Measurements from ENCODE around the gene KLHL36.
"Not testable (repeated sequence)": the region's sequence is repeated elsewhere in the genome, so short reads cannot be mapped to it uniquely, and the experiment has no call there.

The KLHL36 gene

DNA sequence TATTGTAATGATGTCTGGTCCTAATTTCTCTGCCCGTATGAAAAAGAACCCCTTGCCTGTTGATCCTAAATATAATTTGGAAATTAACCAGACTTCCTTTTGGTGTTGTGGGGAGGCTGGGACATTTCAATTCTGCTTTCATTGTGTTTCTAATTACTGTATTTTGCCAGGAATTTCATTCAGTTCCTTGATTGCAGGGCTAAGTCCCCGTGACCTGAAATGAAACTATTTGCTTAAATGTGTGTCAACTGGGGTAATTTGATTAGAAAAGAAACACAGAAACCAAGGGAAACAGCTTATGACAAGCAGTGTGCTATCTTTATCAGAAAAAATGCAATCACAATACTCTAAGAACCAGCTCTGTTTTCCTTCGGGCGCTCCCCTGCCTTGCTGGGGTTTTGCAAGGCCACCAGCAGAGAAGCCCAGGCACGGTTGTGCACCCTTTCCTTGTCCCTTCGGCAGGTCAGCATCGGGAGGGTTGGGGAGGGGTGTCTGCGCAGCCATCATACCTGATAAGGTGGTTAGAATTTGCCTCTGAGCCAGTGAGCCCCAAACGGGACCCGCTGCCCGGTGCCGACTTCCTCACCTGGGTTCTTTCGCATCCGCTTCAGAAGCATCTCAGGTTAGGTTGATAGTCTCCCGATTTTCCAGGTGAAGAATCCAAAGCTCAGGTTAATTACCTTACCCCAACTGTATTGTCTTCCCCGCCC, 19.4 kb downstream of the KLHL36 start:
- in situ Hi-C loops (cut with HindIII; ENCODE audit: low sequenced_read_pairs), result no loop called here

DNA sequence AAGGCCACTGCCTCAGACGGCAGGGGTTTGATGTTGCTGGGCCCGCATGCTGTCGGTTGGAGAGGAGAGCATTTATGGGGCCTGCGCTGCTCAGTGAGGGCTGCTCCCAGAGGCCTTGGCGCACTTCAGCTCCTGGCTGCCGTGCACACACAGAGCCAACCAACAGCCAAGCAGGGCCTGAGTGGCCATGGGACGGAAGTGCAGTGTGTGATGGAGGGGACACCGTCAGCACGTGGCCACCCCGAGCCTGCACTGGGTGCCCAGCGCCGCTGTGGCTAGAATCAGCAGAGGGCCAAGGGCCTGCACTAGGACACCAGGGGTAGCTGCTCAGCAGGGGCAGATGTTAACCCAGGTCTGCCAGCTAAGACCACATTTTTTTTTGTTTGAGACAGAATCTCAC, 21.8 kb downstream of the KLHL36 start:
- in situ Hi-C loops (cut with HindIII; ENCODE audit: low sequenced_read_pairs), result no loop called here

DNA sequence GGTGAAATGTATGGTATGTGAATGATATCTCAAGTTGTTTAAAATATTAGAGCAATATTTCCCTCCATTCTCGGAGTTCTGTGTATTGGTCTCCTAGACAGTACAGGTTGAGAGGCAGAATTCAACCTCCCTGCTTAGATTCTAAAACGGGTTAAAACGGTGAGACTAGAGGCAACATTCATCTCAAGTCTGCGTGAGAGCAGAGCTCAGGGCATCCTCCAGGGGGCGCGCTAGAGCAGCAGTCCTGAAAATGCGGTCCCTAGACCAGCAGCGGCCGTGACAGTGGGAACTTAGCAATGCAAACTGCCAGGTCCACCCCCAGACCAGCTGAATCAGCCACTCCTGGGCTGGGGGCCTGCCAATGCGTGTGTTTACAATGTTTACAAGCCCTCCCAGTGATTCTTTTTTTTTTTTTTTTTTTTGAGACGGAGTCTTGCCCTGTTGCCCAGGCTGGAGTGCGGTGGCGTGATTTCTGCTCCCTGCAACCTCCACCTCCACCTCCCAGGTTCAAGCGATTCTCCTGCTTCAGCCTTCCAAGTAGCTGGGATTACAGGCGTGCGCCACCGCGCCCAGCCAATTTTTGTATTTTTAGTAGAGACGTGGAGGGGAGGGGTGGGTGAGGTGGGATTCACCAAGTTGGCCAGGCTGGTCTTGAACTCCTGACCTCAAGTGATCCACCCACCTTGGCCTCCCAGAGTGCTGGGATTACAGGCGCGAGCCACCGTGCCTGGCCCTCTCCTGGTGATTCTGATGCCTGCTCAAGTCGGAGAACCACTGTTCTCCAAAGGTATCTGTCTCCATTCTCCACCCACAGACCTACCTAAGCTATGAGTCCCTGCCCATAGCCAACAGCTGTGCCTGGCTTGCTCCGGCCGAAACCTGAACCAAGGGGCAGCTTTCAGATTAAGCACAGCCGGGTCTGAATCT, 24.2 kb downstream of the KLHL36 start:
- in situ Hi-C loops (cut with HindIII; ENCODE audit: low sequenced_read_pairs), result no loop called here

DNA sequence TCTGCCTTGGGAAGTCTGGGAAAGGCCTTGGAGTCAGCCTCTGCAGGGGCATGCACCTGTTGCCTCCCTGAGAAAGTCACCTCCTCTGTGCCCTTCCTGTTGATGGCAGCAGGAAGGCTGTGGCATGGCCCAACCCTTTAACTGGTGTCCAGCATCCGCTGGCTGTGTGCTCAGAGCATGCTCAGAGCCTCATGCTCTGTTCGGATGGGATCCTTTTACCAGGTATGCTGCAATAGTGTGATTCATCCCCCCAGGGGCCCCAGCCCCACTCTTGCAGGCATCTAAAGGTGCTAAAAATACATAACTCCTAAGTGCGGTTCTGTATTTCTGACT, 24.9 kb downstream of the KLHL36 start:
- in situ Hi-C loops (cut with HindIII; ENCODE audit: low sequenced_read_pairs), result no loop called here

DNA sequence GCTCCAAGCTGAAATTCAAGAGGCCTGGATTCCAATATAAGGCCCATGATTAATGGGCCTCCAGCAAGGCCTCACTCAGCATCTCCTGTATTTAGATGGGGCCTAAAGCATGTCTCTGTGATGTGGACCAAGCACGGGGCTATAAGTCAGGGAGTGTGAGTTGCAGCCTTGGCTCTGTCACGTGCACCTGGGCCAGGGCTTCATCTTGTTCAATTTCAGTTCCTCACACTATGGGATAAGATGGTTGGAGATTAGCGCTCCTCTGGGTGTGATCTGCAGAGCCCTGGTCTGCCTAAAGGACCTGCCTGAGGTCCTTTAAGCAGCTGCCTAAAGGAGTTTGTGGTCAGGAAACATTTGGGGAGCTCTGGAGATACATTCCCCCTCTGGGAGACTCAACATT, 25.2 kb downstream of the KLHL36 start:
- in situ Hi-C loops (cut with HindIII; ENCODE audit: low sequenced_read_pairs), result no loop called here

DNA sequence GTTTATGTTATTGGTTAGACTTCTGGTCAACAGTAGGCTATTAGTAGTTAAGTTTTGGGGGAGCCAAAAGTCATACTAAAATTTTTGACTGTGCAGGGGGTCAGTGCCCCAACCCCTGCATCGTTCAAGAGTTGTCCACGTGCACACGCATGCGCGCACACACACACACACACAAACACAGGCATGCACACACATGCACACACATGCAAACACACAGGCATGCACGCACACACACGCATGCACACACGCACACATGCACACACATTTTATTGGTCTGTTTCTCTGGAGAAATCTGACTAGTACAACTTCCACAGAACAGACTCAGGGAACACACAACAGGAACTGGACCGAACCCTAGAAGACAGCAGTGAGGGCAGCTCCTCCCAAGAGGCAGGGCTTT, 27.1 kb downstream of the KLHL36 start:
- in situ Hi-C loops (cut with HindIII; ENCODE audit: low sequenced_read_pairs), result no loop called here

DNA sequence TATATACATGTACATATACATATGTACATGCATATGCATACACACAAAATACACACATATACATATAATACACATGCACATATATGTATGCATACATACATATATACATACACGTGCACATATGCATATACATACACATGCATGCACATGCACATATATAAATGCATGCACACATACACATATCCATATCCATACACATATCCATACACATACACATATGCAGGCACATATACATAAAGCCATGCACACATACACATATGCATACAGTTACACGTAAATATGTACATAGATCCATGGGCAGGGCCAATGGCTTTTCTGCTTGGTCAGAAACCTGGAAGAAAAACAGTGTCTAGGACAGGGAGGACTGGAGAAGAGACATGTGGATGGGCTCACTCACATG, 27.6 kb downstream of the KLHL36 start:
- in situ Hi-C loops (cut with HindIII; ENCODE audit: low sequenced_read_pairs), result no loop called here

DNA sequence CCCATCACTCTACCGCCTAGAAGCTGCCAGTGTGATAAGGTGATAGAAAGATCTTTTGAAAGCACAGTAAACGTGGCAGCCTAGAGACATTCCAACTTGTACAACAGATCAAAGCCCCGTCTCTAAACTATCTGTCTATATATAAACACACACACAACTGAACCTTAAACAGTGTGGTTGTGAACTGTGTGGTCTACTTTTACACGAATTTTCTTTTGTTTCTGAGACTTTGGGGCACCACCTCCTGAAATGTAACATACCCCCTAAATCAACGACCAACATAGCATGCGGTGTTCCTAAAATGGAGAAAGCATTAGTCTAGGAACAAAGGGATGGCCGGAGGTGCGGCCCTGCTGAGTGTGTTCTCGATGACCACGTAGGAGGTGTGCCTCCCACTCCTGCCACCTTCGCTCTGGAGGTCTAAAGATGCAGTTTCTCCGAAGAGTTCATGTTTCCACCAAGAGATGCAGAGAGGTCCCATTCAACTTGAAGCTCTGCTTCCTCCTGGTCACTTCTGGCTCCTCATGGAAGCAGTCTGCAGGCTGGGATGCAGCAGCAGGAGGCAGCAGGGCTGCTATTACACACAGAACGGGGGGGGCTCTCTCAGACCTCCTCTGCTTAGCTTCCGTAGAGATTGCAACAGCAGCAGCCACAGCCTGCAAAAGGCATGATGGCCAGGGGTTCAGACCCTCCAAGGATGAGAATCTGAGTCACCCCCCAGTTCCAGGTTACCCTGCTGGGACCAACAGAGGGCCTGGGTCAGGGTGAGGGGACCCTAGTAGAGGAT, 28.9 kb downstream of the KLHL36 start:
- in situ Hi-C loops (cut with HindIII; ENCODE audit: low sequenced_read_pairs), result no loop called here

DNA sequence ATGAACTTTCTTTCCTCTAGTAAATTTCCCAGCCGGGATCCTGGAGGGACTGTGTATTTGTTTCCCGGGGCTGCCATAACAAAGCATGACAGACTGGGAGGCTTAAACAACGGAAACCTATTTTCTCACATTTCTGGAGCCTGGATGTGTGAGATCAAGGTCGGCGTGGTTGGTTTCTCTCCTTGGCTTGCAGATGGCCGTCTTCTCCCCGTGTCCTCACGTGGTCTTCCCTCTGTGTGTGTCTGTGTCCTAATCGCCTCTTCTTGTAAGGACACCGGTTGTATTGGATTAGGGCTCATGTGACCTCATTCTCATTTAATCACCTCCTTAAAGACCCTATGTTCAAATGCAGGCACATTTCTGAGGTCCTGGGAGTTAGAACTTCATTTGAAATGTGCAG, 29.5 kb downstream of the KLHL36 start:
- in situ Hi-C loops (cut with HindIII; ENCODE audit: low sequenced_read_pairs), result no loop called here

DNA sequence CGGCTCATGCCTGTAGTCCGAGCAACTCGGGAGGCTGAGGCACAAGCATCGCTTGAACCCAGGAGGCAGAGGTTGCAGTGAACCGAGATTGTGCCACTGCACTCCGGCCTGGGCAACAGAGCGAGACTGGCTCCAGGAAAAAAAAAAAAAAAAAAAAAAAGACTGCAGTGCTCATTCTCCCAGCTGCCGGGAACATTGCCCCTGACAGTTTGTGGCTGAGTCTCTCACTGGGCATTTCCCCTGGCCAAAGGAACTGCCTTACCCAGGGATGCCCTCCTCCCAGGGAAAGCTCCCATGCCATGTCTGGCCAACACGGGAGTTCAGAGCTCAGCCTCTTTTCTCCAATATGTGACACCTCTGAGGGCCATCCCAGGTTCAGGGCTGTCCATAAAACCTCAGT, 30.2 kb downstream of the KLHL36 start:
- in situ Hi-C loops (cut with HindIII; ENCODE audit: low sequenced_read_pairs), result no loop called here

DNA sequence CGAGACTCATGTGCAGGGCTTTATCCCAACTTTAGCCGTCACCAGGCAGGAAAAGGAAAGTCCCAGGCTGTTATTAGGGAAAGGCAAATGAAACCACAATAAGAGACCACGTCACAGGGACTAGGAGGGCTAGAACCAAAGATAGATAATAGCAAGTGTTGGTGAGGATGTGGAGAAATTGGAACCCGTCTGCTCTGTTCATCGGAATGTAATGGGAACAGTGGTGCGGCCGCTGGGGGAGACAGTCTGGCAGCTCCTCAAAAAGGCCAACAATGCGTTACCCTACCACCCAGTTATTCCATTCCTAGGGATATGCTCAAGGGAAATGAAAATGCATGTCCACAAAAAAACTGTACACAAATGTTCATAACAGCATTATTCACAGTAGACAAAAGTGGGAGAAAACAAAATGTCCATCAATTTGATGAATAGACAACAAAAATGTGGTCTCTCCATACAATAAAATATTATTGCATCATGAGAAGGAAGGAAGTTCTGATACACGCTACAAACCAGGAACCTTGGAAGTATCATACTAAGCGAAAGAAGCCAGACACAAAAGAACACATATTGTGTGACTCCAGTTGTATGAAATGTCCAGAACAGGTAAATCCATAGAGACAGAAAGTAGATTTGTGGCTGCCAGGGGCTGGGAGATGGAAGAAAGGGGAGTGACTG, 32.0 kb downstream of the KLHL36 start:
- in situ Hi-C loops (cut with HindIII; ENCODE audit: low sequenced_read_pairs), result no loop called here

DNA sequence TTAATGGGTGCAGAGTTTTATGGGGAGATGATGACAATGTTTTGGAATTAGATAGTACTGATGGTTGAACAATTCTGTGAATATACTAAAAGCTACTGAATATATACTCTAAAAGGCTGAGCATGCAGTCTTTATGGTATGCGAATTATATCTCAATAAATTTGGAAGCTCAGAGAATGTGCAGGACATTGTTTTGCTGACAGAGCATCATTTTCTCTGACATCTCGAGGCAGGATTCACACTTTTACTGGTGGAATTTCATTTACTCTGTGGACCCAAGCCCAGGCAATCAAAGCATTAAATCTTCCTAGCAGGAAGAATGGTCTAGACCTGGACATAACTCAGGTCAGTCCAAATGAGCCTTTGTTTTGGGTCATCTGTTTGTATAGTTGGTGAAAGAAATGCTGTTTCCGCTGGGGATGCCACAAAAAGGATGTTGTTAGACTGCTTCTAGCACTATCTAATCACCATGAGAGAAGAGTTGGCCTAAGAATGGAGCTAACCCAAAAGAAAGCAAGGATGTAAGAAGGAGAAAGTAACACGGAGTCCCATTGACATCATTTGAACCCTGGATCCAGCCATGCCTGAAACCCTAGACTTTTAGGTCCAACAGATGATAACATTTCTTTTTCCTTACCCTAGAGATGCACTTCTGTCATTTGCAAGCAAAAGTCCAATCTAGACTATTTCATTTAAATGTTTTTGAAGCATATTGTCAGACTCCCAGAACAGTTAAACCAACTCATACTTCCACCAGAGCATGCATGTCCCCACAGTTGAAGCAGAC, 32.7 kb downstream of the KLHL36 start:
- in situ Hi-C loops (cut with HindIII; ENCODE audit: low sequenced_read_pairs), result no loop called here

DNA sequence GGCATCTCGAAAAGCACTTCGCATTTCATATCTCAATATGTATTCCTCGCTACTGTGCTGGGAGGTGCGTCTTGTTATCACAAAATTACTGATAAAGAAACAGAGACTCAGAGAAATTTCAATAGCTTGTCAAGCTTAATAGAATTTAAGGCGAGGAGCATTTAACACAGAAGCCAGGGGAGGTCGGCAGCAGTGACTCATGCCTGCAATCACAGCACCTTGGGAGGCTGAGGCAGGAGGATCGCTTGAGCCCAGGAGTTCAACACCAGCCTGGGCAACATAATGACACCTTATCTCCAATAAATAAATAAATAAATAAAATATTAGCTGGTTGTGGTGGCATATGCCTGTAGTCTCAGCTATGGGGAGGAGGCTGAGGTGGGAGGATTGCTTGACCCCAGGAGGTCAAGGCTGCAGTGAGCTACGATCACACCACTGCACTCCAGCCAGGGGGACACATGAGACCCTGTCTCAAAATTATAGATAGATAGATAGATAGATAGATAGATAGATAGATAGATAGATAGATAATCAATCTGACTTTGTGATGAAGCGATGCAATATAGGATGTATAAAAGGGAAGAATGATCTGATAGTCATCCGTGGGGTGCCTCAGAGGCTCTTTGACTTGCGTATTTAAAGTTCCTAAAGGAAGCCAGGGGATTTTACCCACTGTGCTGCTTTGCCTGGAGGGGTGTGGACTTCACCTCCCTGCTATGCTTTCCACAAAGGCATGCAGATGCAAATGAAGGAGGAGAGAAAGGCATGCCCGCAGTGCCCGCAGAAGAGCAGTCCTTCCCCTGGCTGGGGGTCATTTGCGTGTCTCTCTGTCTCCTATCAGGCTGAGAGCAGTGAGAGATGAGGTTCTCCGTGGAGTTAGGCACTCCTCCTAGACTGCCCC, 35.6 kb downstream of the KLHL36 start:
- in situ Hi-C loops (cut with HindIII; ENCODE audit: low sequenced_read_pairs), result no loop called here

DNA sequence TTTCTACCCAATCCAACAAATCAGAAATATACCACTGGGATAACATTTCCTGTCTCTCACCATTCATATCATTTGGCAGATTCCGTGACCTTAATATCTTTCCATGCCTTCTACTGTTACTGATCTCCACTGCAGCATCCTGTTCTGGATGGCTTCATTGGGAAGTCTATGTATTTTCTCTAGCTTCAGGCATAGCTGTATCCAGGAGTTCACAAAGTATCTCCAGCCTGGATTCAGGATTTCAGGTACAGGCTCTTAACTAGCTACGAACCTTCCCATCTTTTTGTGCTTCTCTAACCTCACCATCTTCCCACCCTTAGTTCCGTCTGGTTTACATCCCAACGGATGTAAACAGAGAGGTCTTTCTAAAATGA, 36.3 kb downstream of the KLHL36 start:
- in situ Hi-C loops (cut with HindIII; ENCODE audit: low sequenced_read_pairs), result no loop called here

DNA sequence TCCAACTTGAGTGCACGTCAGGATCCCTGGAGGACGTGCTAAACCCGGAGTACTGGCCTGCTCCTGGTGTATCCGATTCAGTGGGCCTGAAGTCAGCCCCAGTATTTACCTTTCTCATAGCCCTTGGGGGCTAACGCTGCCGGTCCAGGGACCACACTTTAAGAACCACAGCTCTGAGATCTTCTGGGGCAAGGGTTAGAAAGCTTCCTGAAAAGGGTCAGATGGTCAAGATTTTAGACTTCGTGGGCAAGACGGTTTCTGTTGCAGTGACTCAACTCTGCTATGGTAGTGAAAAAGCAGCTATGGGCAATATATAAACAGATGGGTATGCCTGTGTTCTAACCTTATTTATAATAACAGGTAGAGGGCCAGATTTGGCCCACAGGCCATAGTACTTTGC, 36.9 kb downstream of the KLHL36 start:
- in situ Hi-C loops (cut with HindIII; ENCODE audit: low sequenced_read_pairs), result no loop called here

DNA sequence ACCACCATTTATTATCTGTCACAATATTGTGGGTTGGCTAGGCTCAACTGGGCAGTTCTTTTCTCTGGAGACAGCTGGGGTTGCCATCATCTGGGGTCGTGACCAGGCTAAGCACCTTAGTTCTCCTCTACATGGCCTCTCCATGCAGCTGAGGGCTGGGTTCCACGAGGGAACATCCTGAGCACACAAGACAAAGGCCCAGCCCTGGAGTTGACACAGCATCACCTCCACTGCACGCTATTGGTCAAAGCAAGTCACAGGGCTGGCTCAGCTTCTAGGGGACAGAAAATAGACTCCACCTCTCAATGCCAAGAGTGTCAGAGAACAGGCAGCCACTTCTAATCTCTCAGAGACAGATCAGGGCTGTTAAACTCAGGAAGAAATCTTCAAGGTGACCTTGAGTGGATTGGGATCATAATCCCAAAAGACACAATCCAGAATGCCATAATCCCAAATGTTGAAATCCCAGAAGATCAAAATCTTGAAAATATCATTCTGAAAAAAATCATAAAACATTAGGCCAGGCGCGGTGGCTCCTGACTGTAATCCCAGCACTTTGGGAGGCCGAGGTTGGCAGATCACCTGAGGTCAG, 38.5 kb downstream of the KLHL36 start:
- in situ Hi-C loops (cut with HindIII; ENCODE audit: low sequenced_read_pairs), result no loop called here

DNA sequence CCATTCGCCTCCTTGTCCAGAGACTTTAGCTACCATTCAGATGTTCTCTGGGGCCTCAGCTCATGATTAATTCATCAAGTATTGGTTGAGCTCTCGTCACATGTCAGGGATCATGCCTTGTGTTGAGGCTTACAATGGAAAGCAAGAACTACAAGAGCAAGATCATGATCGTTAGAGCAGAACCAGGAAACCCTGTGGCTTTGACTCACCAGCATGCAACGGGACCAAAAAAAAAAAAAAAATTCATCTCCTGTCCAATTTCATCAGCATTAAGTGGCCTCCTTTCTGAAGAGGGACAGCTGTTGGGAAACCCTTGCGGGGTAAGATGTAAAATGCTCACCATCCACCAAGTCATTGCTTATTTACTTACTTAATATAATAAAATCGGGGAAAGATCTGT, 39.4 kb downstream of the KLHL36 start:
- in situ Hi-C loops (cut with HindIII; ENCODE audit: low sequenced_read_pairs), result no loop called here

DNA sequence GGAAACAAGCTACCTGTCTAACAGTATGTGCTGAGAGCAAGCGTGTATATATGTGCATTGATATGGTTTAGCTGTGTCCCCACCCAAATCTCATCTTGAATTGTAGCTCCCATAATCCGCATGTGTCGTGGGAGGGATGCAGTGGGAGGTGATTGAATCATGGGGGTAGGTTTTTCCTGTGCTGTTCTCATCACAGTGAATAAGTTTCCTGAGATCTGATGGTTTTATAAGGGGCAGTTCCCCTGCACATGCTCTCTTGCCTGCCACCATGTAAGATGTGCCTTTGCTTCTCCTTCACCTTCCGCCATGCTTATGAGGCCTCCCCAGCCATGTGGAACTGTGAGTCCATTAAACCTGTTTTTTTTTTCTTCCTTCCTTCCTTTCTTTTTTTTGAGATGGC, 39.9 kb downstream of the KLHL36 start:
- in situ Hi-C loops (cut with HindIII; ENCODE audit: low sequenced_read_pairs), result not testable (repeated sequence)

DNA sequence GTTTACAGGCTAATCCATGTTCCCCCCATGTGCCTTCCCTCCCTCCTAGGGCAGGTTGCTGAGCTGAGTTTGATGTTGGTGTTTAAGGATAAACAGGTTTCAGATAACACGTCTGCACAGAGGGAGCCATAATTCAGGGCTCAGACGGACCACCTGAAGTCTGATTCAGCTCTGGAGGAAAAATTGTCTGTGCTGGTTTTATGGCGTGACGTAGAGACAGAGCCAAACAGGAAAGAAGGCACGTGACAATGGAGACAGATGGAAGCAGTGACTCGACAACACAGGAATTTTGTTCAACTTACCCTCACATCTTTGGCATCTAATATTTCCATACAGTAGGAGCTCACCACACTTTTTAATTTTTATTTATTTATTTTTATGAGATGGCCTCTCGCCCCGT, 40.8 kb downstream of the KLHL36 start:
- in situ Hi-C loops (cut with HindIII; ENCODE audit: low sequenced_read_pairs), result no loop called here

Data from DLD1 (cell line).